Cardiac fibroblast (primary cell): ENCODE measurements around the gene GFRA1.

Source experiments
- DNase-seq, 2 donors: peaks; one replicate each; pipeline versions ENCODE4 v3.0.0 to v3.0.0-alpha.2; 2010; ENCODE audit warnings: low read depth in 2 of 2
- H3K4me3 ChIP-seq, 2 donors: replicated peaks in 1 of 2; 1 replicate in 1 of 2; 2 replicates in 1 of 2; pipeline ENCODE4 v1.5.1; 2011; ENCODE audit warnings: low read depth in 2 of 2, low read length in 2 of 2, mild to moderate bottlenecking in 2 of 2, moderate library complexity in 1 of 2
- CTCF ChIP-seq: IDR thresholded peaks from one replicate; pipeline ENCODE4 v1.5.1; 2011; ENCODE audit warnings: low read depth, mild to moderate bottlenecking, low read length, inconsistent platforms

GFRA1 gene

GRCh38 chr10:116203661-116204060, 69.3 kb downstream of the GFRA1 start:
- H3K4me3 ChIP-seq: no peak overlapping the region
- DNase-seq: no peak
- TF ChIP-seq CTCF: no peak

GRCh38 chr10:116201670-116202430, 71.2 kb downstream of the GFRA1 start:
- H3K4me3 ChIP-seq: no peak overlapping the region
- DNase-seq: no peak
- TF ChIP-seq CTCF: no peak

- no peak overlapping the region for H3K4me3 ChIP-seq
- DNase-seq: no peak
- no peak for TF ChIP-seq CTCF
These were observed 72.0 kb downstream of the GFRA1 start for GRCh38 chr10:116201011-116201410.

- H3K4me3 ChIP-seq: no peak overlapping the region
- no peak for DNase-seq
- no peak for TF ChIP-seq CTCF
These were observed 74.3 kb downstream of the GFRA1 start for GRCh38 chr10:116198676-116199035.

GRCh38 chr10:116197946-116198675, 74.9 kb downstream of the GFRA1 start:
- no peak overlapping the region for H3K4me3 ChIP-seq
- DNase-seq: no peak
- no peak for TF ChIP-seq CTCF

GRCh38 chr10:116195583-116195982, 77.4 kb downstream of the GFRA1 start:
- no peak for TF ChIP-seq CTCF
- no peak for DNase-seq
- H3K4me3 ChIP-seq: no peak overlapping the region
